IMR-90 (cell line): Measurements from ENCODE around the gene DSCAML1. TPM values are rescaled to one million over a fixed set of nuclear protein-coding genes. Genes with fewer than 3 reads are reported as not detected.
A peak's percentile ranks its signal among the peaks of the same experiment; 100 is the strongest.

Experiments
- ATAC-seq: fragments of 200-7000 bp; cut with Tn5 transposase; 2 replicates; pipeline ENCODE4 v1.9.1; 2020; ENCODE audit warnings: low read depth, mild to moderate bottlenecking, moderate library complexity
- BruUV-seq: library from RNA; stranded (reverse); fragments of 400-500 nt; replicated peaks from 2 replicates; lab custom pipeline; 2021; lab: Mats Ljungman, UMichigan
- CTCF ChIA-PET: fragments of 300-600 bp; formaldehyde crosslinking; extraction: SDS; loops from one replicate; lab custom pipeline; 2021; ENCODE audit warnings: antibody characterized with exemption; lab: Yijun Ruan, JAX
- POLR2A ChIA-PET: fragments of 300-600 bp; sonication (Branson Sonifier 250); formaldehyde crosslinking; loops from one replicate; lab custom pipeline; 2022; ENCODE audit warnings: antibody characterized with exemption; ENCODE audit not compliant: unreplicated experiment; lab: Charles Lee
- DNase-seq: peaks from one replicate; pipeline ENCODE4 v3.0.0; 2013
- H2AFZ ChIP-seq: replicated peaks from 2 replicates; pipeline ENCODE3; 2013; ENCODE audit warnings: low read length, mild to moderate bottlenecking; ENCODE audit not compliant: poor library complexity
- H2AK5ac ChIP-seq: 2 replicates; pipeline ENCODE4 v1.6.1; 2013; ENCODE audit warnings: low read depth, low read length, inconsistent platforms
- H2AK9ac ChIP-seq: replicated peaks from 2 replicates; pipeline ENCODE3; 2013; ENCODE audit warnings: mild to moderate bottlenecking, low read depth, low read length, moderate library complexity; ENCODE audit not compliant: poor library complexity
- H2BK120ac ChIP-seq: 2 replicates; pipeline ENCODE4 v1.6.1; 2013; ENCODE audit warnings: low read depth, low read length, inconsistent platforms
- H2BK15ac ChIP-seq: 3 replicates; pipeline ENCODE4 v1.6.1; 2013; ENCODE audit warnings: low read depth, low read length, inconsistent platforms
- H2BK20ac ChIP-seq: 2 replicates; pipeline ENCODE4 v1.6.1; 2013; ENCODE audit warnings: low read depth, mild to moderate bottlenecking, inconsistent platforms, low read length, moderate library complexity
- H2BK5ac ChIP-seq: 2 replicates; pipeline ENCODE4 v1.6.1; 2013; ENCODE audit warnings: mild to moderate bottlenecking, low read depth, low read length, inconsistent platforms; ENCODE audit not compliant: poor library complexity, severe bottlenecking
- H3K14ac ChIP-seq: replicated peaks from 2 replicates; pipeline ENCODE4 v1.6.1; 2013; ENCODE audit warnings: low read depth, low read length, inconsistent platforms
- H3K18ac ChIP-seq: 2 replicates; pipeline ENCODE4 v1.6.1; 2013; ENCODE audit warnings: low read depth, low read length, control low read depth
- H3K23ac ChIP-seq: 2 replicates; pipeline ENCODE4 v1.6.1; 2013; ENCODE audit warnings: low read depth, low read length, inconsistent platforms
- H3K27ac ChIP-seq: 2 replicates; pipeline ENCODE4 v1.5.1; 2013; ENCODE audit warnings: mild to moderate bottlenecking, control low read depth, low read length; ENCODE audit not compliant: insufficient read depth
- H3K27me3 ChIP-seq: 2 replicates; pipeline ENCODE4 v1.6.1; 2013; ENCODE audit warnings: low read length; ENCODE audit not compliant: control insufficient read depth, insufficient read depth
- H3K36me3 ChIP-seq: 2 replicates; pipeline ENCODE4 v1.6.1; 2013; ENCODE audit warnings: low read length, mixed read lengths; ENCODE audit not compliant: control insufficient read depth, insufficient read depth
- H3K4ac ChIP-seq: 2 replicates; pipeline ENCODE4 v1.6.1; 2013; ENCODE audit warnings: low read depth, low read length, inconsistent platforms
- H3K4me1 ChIP-seq: 2 replicates; pipeline ENCODE4 v1.6.1; 2013; ENCODE audit warnings: low read length, mixed read lengths; ENCODE audit not compliant: control insufficient read depth, insufficient read depth
- H3K4me2 ChIP-seq: 2 replicates; pipeline ENCODE4 v1.6.1; 2013; ENCODE audit warnings: low read depth, mild to moderate bottlenecking, control low read depth, low read length, moderate library complexity
- H3K4me3 ChIP-seq: 2 replicates; pipeline ENCODE4 v1.5.1; 2013; ENCODE audit warnings: low read depth, mild to moderate bottlenecking, control low read depth, low read length, moderate library complexity; ENCODE audit not compliant: insufficient read depth
- H3K56ac ChIP-seq: 2 replicates; pipeline ENCODE4 v1.6.1; 2013; ENCODE audit warnings: low read length, inconsistent platforms; ENCODE audit not compliant: insufficient read depth; ENCODE audit errors: extremely low read depth
- H3K79me1 ChIP-seq, 2 experiments: 2 replicates each; pipeline ENCODE4 v1.6.1; 2013; ENCODE audit warnings: low read length in 2 of 2, inconsistent platforms in 1 of 2, low read depth in 1 of 2
- H3K9ac ChIP-seq: 2 replicates; pipeline ENCODE4 v1.6.1; 2013; ENCODE audit warnings: low read depth, low read length, control low read depth
- H3K9me1 ChIP-seq: 2 replicates; pipeline ENCODE4 v1.6.1; 2013; ENCODE audit warnings: low read length, inconsistent platforms; ENCODE audit not compliant: insufficient read depth
- H3K9me3 ChIP-seq: 2 replicates; pipeline ENCODE4 v1.6.1; 2013; ENCODE audit warnings: low read length; ENCODE audit not compliant: control insufficient read depth, insufficient read depth
- H4K20me1 ChIP-seq: 2 replicates; pipeline ENCODE4 v1.6.1; 2013; ENCODE audit warnings: low read length, inconsistent platforms; ENCODE audit not compliant: insufficient read depth
- H4K5ac ChIP-seq: 2 replicates; pipeline ENCODE4 v1.6.1; 2013; ENCODE audit warnings: mild to moderate bottlenecking, low read depth, low read length, control low read depth
- H4K8ac ChIP-seq, 2 experiments: 2 replicates each; pipeline ENCODE4 v1.6.1; 2013; ENCODE audit warnings: low read depth in 2 of 2, low read length in 2 of 2, control low read depth in 1 of 2, inconsistent platforms in 1 of 2
- H4K91ac ChIP-seq: 2 replicates; pipeline ENCODE4 v1.6.1; 2013; ENCODE audit warnings: low read depth, low read length, inconsistent platforms; ENCODE audit not compliant: insufficient read depth
- BHLHE40 ChIP-seq: fragments of 150-350 bp; IDR thresholded peaks from 2 replicates; pipeline ENCODE4 v1.6.1; 2016; ENCODE audit warnings: mild to moderate bottlenecking, low read depth, low read length
- CEBPB ChIP-seq: IDR thresholded peaks from 2 replicates; pipeline ENCODE4 v1.6.1; 2012; ENCODE audit warnings: low read depth, low read length, improper control_type of control experiment
- CTCF ChIP-seq: conservative IDR thresholded peaks from 2 replicates; pipeline ENCODE4 v1.5.1; 2012; ENCODE audit warnings: mild to moderate bottlenecking, low read depth, low read length, improper control_type of control experiment
- ELK1 ChIP-seq: fragments of 150-350 bp; IDR thresholded peaks from 2 replicates; pipeline ENCODE4 v1.6.1; 2016; ENCODE audit warnings: low read depth, mild to moderate bottlenecking, low read length, moderate library complexity, borderline replicate concordance
- FOS ChIP-seq: fragments of 150-350 bp; IDR thresholded peaks from 2 replicates; pipeline ENCODE4 v1.6.1; 2016; ENCODE audit warnings: low read depth, low read length
- MAFK ChIP-seq: IDR thresholded peaks from 2 replicates; pipeline ENCODE4 v1.6.1; 2012; ENCODE audit warnings: low read depth, low read length, improper control_type of control experiment
- MAZ ChIP-seq: IDR thresholded peaks from 2 replicates; pipeline ENCODE4 v1.6.1; 2012; ENCODE audit warnings: low read depth, mild to moderate bottlenecking, low read length, improper control_type of control experiment, moderate library complexity, borderline replicate concordance
- NFE2L2 ChIP-seq: fragments of 150-350 bp; IDR thresholded peaks from 2 replicates; pipeline ENCODE4 v1.6.1; 2016; ENCODE audit warnings: low read depth, mild to moderate bottlenecking, low read length
- POLR2A ChIP-seq: IDR thresholded peaks from 2 replicates; pipeline ENCODE4 v1.6.1; 2012; ENCODE audit warnings: mild to moderate bottlenecking, low read depth, low read length
- RCOR1 ChIP-seq: IDR thresholded peaks from 2 replicates; pipeline ENCODE4 v1.6.1; 2012; ENCODE audit warnings: mild to moderate bottlenecking, low read length, improper control_type of control experiment; ENCODE audit not compliant: insufficient replicate concordance
- RFX5 ChIP-seq: IDR thresholded peaks from 2 replicates; pipeline ENCODE4 v1.8.0; 2012; ENCODE audit warnings: low read depth, mild to moderate bottlenecking, low read length, moderate library complexity
- WGBS, 2 experiments: methylation state at CpG; one replicate each; pipeline versions ENCODE4 v1.1.5 to v1.1.7; 2013; ENCODE audit warnings: missing lambda C conversion rate in 2 of 2; ENCODE audit not compliant: insufficient read length in 1 of 2; ENCODE audit errors: extremely low coverage in 2 of 2; 5-methylcytosine and 5-hydroxymethylcytosine counted together
- dilution Hi-C: fragments of 300-500 bp; cut with HindIII; formaldehyde crosslinking; loops from one replicate; pipeline ENCODE4 v1.14.3; 2018; ENCODE audit warnings: low sequenced_read_pairs; ENCODE audit not compliant: unreplicated experiment
- in situ Hi-C: fragments of 300-500 bp; cut with MboI; formaldehyde crosslinking; loops from 3 replicates; pipeline ENCODE4 v1.14.3; 2019; ENCODE audit warnings: low sequenced_read_pairs, inconsistent platforms, mixed read lengths
- intact Hi-C: fragments of 100-400 bp; cut with micrococcal nuclease; formaldehyde crosslinking; loops from 2 replicates; pipeline ENCODE4 v1.10.0; 2022
- polyA plus RNA-seq, 3 experiments: library from polyadenylated mRNA; depleted of rRNA; stranded (reverse); fragments of >200 nt; gene quantifications; 2 replicates each; pipeline ENCODE4 v1.2.3, GENCODE V29; 2012; ENCODE audit warnings: low replicate concordance in 1 of 3
- total RNA-seq: library from RNA; depleted of rRNA; stranded (reverse); fragments of >200 nt; gene quantifications from 2 replicates; pipeline ENCODE4 v1.2.3, GENCODE V29; 2012

DSCAML1 gene
- total and polyA plus RNA-seq, 2 of the 4 experiments (the other 2 are of a cell fraction) = not detected

- dilution Hi-C loops (no loop called here), in situ Hi-C loops (no loop called here), intact Hi-C loops (no loop called here)
- Histone ChIP-seq H2AK5ac (no peak overlapping the region), H3K36me3 (no peaks in the 10 kb centered on the region), H3K9me1 (no peaks in the 10 kb centered on the region), H3K27ac (no peak overlapping the region), H2BK15ac (no peak overlapping the region), H3K9me3 (no peaks in the 10 kb centered on the region), H2BK20ac (no peak overlapping the region), H3K18ac (no peak overlapping the region), H3K79me1 (no peaks in the 10 kb centered on the region), H3K4me1 (no peaks in the 10 kb centered on the region), H2AK9ac (no peak overlapping the region), H3K4me3 (no peak overlapping the region), H4K91ac (no peak overlapping the region), H2BK5ac (no peak overlapping the region), H3K56ac (no peak overlapping the region), H3K27me3 (peaks cover 9% of the 10 kb centered on the region), H3K23ac (no peak overlapping the region), H4K5ac (no peak overlapping the region), H3K14ac (no peak overlapping the region), H3K4me2 (no peak overlapping the region), H3K4ac (no peak overlapping the region), H3K9ac (no peak overlapping the region), H4K8ac (no peak overlapping the region), H2BK120ac (no peak overlapping the region), H4K20me1 (no peaks in the 10 kb centered on the region), H2AFZ (peak overlapping the region; percentile 32)
- ChIA-PET POLR2A (no interaction called here), CTCF (no interaction called here)
- no peak for ATAC-seq
- no TSS peak for BruUV-seq
- no peak for DNase-seq
- no CpG with 5 or more reads among the region's 12 CpGs for WGBS, 2 experiments
- TF ChIP-seq CEBPB (no peak), MAFK (no peak), NFE2L2 (no peak), ELK1 (no peak), RCOR1 (no peak), POLR2A (no peak), CTCF (no peak), RFX5 (no peak), BHLHE40 (no peak), MAZ (no peak), FOS (no peak)
These were observed 250.4 kb downstream of the DSCAML1 start for GRCh38 chr11:117546431-117547194.
